K562 (cell line): ENCODE data around the gene KIF26B. TPM values are rescaled to one million over a fixed set of nuclear protein-coding genes. Genes with fewer than 3 reads are reported as not detected.

Experiments
- ATAC-seq: fragments of 200-7000 bp; cut with Tn5 transposase; 3 replicates; pipeline ENCODE4 v1.9.1; 2020; ENCODE audit warnings: moderate library complexity
- BruUV-seq: library from RNA; stranded (reverse); fragments of 400-500 nt; replicated peaks from 2 replicates; lab custom pipeline; 2021; lab: Mats Ljungman, UMichigan
- CTCF ChIA-PET: fragments of 300-600 bp; formaldehyde crosslinking; extraction: SDS; loops from one replicate; lab custom pipeline; 2021; ENCODE audit warnings: low intra/inter-chr PET ratio; lab: Yijun Ruan, JAX
- POLR2A ChIA-PET: fragments of 300-600, 350-650 bp; sonication (Branson Sonifier 250); formaldehyde crosslinking; extraction: SDS; loops from one replicate; lab custom pipeline; 2021; ENCODE audit warnings: antibody characterized with exemption, inconsistent platforms; lab: Yijun Ruan, JAX
- DNase-seq, 4 experiments: peaks; one replicate each; pipeline versions ENCODE4 v3.0.0 to v3.0.0-alpha.2; 2011 to 2018; ENCODE audit warnings: low spot score in 3 of 4, mixed read lengths in 3 of 4; ENCODE audit errors: extremely low read depth in 1 of 4
- FAIRE-seq: peaks from 2 replicates; lab custom pipeline; 2011; peaks lifted over from hg19 to GRCh38; lab: Jason Lieb, UNC
- H2AFZ ChIP-seq: 2 replicates; pipeline ENCODE4 v1.6.0; 2011; ENCODE audit warnings: low read depth, low read length, control low read depth, inconsistent platforms
- H3K27ac ChIP-seq: fragments of 200-600 bp; 3 replicates; pipeline ENCODE4 v1.8.0; 2011; ENCODE audit warnings: low read depth, mild to moderate bottlenecking, control low read depth, inconsistent platforms, low read length, moderate library complexity, mixed read lengths; ENCODE audit errors: extremely low read depth
- H3K27me3 ChIP-seq, 2 experiments: fragments of 300-600 bp in 1 of 2; 2 replicates in 1 of 2; 3 replicates in 1 of 2; pipeline versions ENCODE4 v1.6.0 to v1.8.0; 2011; ENCODE audit warnings: inconsistent platforms in 2 of 2, low read length in 2 of 2, mild to moderate bottlenecking in 1 of 2, mixed read lengths in 1 of 2, moderate library complexity in 1 of 2; ENCODE audit not compliant: control insufficient read depth in 2 of 2, insufficient read depth in 2 of 2
- H3K36me3 ChIP-seq: fragments of 300-600 bp; 3 replicates; pipeline ENCODE4 v1.8.0; 2011; ENCODE audit warnings: mild to moderate bottlenecking, low read length, inconsistent platforms; ENCODE audit not compliant: control insufficient read depth, insufficient read depth
- H3K4me1 ChIP-seq, 2 experiments: fragments of 200-600 bp in 1 of 2; replicated peaks in 1 of 2; 2 replicates in 1 of 2; 3 replicates in 1 of 2; pipeline versions ENCODE4 v1.5.1 to v1.8.0; 2011; ENCODE audit warnings: inconsistent platforms in 2 of 2, low read length in 2 of 2, mild to moderate bottlenecking in 1 of 2, mixed read lengths in 1 of 2, moderate library complexity in 1 of 2; ENCODE audit not compliant: control insufficient read depth in 2 of 2, insufficient read depth in 2 of 2
- H3K4me2 ChIP-seq: 2 replicates; pipeline ENCODE4 v1.6.1; 2011; ENCODE audit warnings: low read length, control low read depth, inconsistent platforms, mixed read lengths; ENCODE audit not compliant: insufficient read depth
- H3K4me3 ChIP-seq: fragments of 200-600 bp; sonication (generic), shearing (Covaris generic); 2 replicates; pipeline ENCODE4 v1.5.1; 2016; ENCODE audit warnings: control low read depth, inconsistent platforms
- H3K79me2 ChIP-seq: fragments of 200-600 bp; 3 replicates; pipeline ENCODE4 v1.8.0; 2011; ENCODE audit warnings: low read length, inconsistent platforms; ENCODE audit not compliant: control insufficient read depth, insufficient read depth
- H3K9ac ChIP-seq, 2 experiments: 2 replicates each; pipeline versions ENCODE4 v1.6.0 to v1.6.1; 2011; ENCODE audit warnings: low read depth in 2 of 2, low read length in 2 of 2, control low read depth in 1 of 2, inconsistent platforms in 1 of 2, mild to moderate bottlenecking in 1 of 2, mixed read lengths in 1 of 2; ENCODE audit not compliant: insufficient read depth in 1 of 2
- H3K9me1 ChIP-seq: one replicate; pipeline ENCODE4 v1.6.0; 2011; ENCODE audit warnings: inconsistent platforms, mild to moderate bottlenecking, low read length, moderate library complexity; ENCODE audit not compliant: control insufficient read depth, insufficient read depth
- H3K9me3 ChIP-seq: replicated peaks from 2 replicates; pipeline ENCODE4 v1.5.1; 2011; ENCODE audit warnings: low read depth, low read length, inconsistent platforms; ENCODE audit not compliant: control insufficient read depth, insufficient read depth
- H4K20me1 ChIP-seq: replicated peaks from 2 replicates; pipeline ENCODE4 v1.6.1; 2011; ENCODE audit warnings: low read length, inconsistent platforms, mixed read lengths; ENCODE audit not compliant: control insufficient read depth, insufficient read depth
- BRF1 ChIP-seq: IDR thresholded peaks from 3 replicates; pipeline ENCODE4 v1.6.1; 2011; ENCODE audit warnings: borderline replicate concordance, mild to moderate bottlenecking; ENCODE audit not compliant: insufficient read length; ENCODE audit errors: extremely low read depth
- EGR1 ChIP-seq: fragments of 450-650 bp; conservative IDR thresholded peaks from 2 replicates; pipeline ENCODE4 v1.6.1; 2017; ENCODE audit warnings: mild to moderate bottlenecking
- ID3 ChIP-seq, 2 experiments: fragments of 250-450 bp in 1 of 2; fragments of 450-650 bp in 1 of 2; sonication (Bioruptor Pico) in 1 of 2; IDR thresholded peaks; 2 replicates each; pipeline versions ENCODE4 v1.6.1 to v1.8.0; 2016 to 2021; ENCODE audit warnings: mild to moderate bottlenecking in 2 of 2, moderate library complexity in 2 of 2, missing compliant biosample characterization in 1 of 2, missing genetic modification characterization in 1 of 2
- TSC22D4 ChIP-seq: fragments of 450-650 bp; IDR thresholded peaks from 2 replicates; pipeline ENCODE4 v1.6.1; 2016; ENCODE audit warnings: missing genetic modification characterization, missing biosample characterization, control low read depth
- WGBS: fragments of 100-300 bp; shearing (Covaris generic); methylation state at CpG from one replicate; pipeline ENCODE4 v1.1.6; 2016; ENCODE audit warnings: low coverage, mixed read lengths; ENCODE audit not compliant: insufficient coverage; ENCODE audit errors: missing lambda C conversion rate; 5-methylcytosine and 5-hydroxymethylcytosine counted together
- in situ Hi-C: fragments of 300-500 bp; cut with MboI; formaldehyde crosslinking; loops from 4 replicates; pipeline ENCODE4 v1.15.0; 2018; ENCODE audit warnings: inconsistent platforms, mixed read lengths
- intact Hi-C: fragments of 100-400 bp; cut with micrococcal nuclease; formaldehyde crosslinking; loops from 2 replicates; pipeline ENCODE4 v1.14.2; 2022
- polyA plus RNA-seq, 8 experiments: library from polyadenylated mRNA; depleted of rRNA in 4 of 8; stranded (reverse) in 5 of 8; unstranded in 3 of 8; fragments of >200 nt; fragmentation: Nextera tagmentation in 2 of 8; fragmentation: Illumina TruSeq in 1 of 8; extraction: Ambion mirVana in 2 of 8; extraction: Trizol in 1 of 8; gene quantifications; 2 replicates each; pipeline versions ENCODE4 v1.2.1 to v1.2.3, GENCODE V29; 2011 to 2014; ENCODE audit warnings: inconsistent platforms in 1 of 8, missing spikeins in 1 of 8
- total RNA-seq, 7 experiments: library from RNA; depleted of rRNA in 6 of 7; stranded (reverse); fragments of >200 nt in 6 of 7; fragmentation: Illumina TruSeq in 2 of 7; extraction: Trizol in 2 of 7; gene quantifications; 2 replicates each; pipeline versions ENCODE4 v1.2.1 to v1.2.3, GENCODE V29; 2011 to 2021; ENCODE audit warnings: low replicate concordance in 1 of 7

KIF26B gene
- total and polyA plus RNA-seq, 9 of the 15 experiments (the other 6 are each of a cell fraction or from before 2014, with no cell fraction given), result 0.02 to 0.08 (median 0.03) TPM; not detected in 6

- no peak for TF ChIP-seq EGR1
- TF ChIP-seq, all 486 proteins: peak for 0
Observed at GRCh38 chr1:245558069-245558468, 403.3 kb downstream of the KIF26B start (continued).

GRCh38 chr1:245560316-245560859, 405.6 kb downstream of the KIF26B start:
- BruUV-seq, result no TSS peak
- FAIRE-seq (no peak), DNase-seq (no peak), ATAC-seq (no peak)
- H3K27me3 ChIP-seq, result peaks cover 73 to 94% of the 10 kb centered on the region in 2 experiments
- H2AFZ ChIP-seq, result no peak overlapping the region
- peaks cover 3% of the 10 kb centered on the region; the same call in 1 of the 2 replicates for H4K20me1 ChIP-seq
- intact Hi-C loops, result no loop called here
- WGBS, result 1% methylated on average over 12 of the region's 12 CpGs
- TF ChIP-seq TSC22D4 (tag) (no peak), ID3 (CRISPR knock-in tag; IDR thresholded peaks at IDR 0.05) (no peak), ID3 (tag; IDR thresholded peaks at IDR 0.05) (no peak), BRF1 (no peak)
- H3K9me1 ChIP-seq, result no peaks in the 10 kb centered on the region
- H3K27ac ChIP-seq, result no peak overlapping the region
- ChIA-PET POLR2A (interaction anchor here (0.7 to 0.8 kb wide), 2 partner anchors 11 to 31 kb away, joined by 3 to 6 read pairs; no protein-coding TSS in a partner anchor), CTCF (interaction anchor here (0.6 kb wide), 1 partner anchor 238 kb away, joined by 3 read pairs; no protein-coding TSS in a partner anchor)
- H3K36me3 ChIP-seq, result no peaks in the 10 kb centered on the region
- H3K4me3 ChIP-seq, result no peak overlapping the region
- no peaks in the 10 kb centered on the region for H3K79me2 ChIP-seq
- in situ Hi-C loops, result no loop called here
- no peaks in the 10 kb centered on the region for H3K9me3 ChIP-seq
- no peak overlapping the region for H3K9ac ChIP-seq
- H3K4me1 ChIP-seq, result no peaks in the 10 kb centered on the region
- no peak overlapping the region for H3K4me2 ChIP-seq
